ENCODE results near the gene LAIR2. TPM values are rescaled to one million over a fixed set of nuclear protein-coding genes. Genes with fewer than 3 reads are reported as not detected.

The LAIR2 gene
- total and polyA plus RNA-seq, 2 experiments from 2014 or later = not detected

GRCh38 chr19:54477650-54478049, 25.0 kb upstream of the LAIR2 start:
- peaks cover 19% of the 10 kb centered on the region for H3K27me3 Mint-ChIP-seq (ENCODE audit: insufficient read depth, low read depth, poor library complexity)
- H3K27ac ChIP-seq (ENCODE audit: low read depth) = no peak overlapping the region
- peaks cover 15% of the 10 kb centered on the region; the same call in 2 of the 3 replicates for H3K4me1 Mint-ChIP-seq
- TF ChIP-seq NANOG (IDR thresholded peaks at IDR 0.05; ENCODE audit: borderline replicate concordance) (no peak), CTCF (conservative IDR thresholded peaks at IDR 0.05; ENCODE audit: low read depth in 2 of 2) (peak; percentile 21 to 39)
- DNase-seq (ENCODE audit: low spot score) (no peak), ATAC-seq (peak; percentile 27)
- H4K20me1 ChIP-seq (replicated peaks; ENCODE audit: insufficient read depth) = no peaks in the 10 kb centered on the region
- H3K27ac Mint-ChIP-seq = no peak overlapping the region
- H3K27me3 ChIP-seq (ENCODE audit: insufficient read depth) = no peaks in the 10 kb centered on the region
- no peak overlapping the region for H2AFZ ChIP-seq
- no peak overlapping the region for H3K4me3 ChIP-seq
- H3K36me3 ChIP-seq (ENCODE audit: insufficient read depth) = no peaks in the 10 kb centered on the region
- H3F3A ChIP-seq (replicated peaks; ENCODE audit: low read depth) = no peaks in the 10 kb centered on the region
- H3K4me1 ChIP-seq (ENCODE audit: insufficient read depth) = peaks cover 9% of the 10 kb centered on the region; the same call in 1 of the 2 replicates
- H3K4me2 ChIP-seq = no peak overlapping the region
- no peak overlapping the region for H3K4me3 Mint-ChIP-seq
- no peaks in the 10 kb centered on the region for H3K36me3 Mint-ChIP-seq (ENCODE audit: low read depth)
- no peaks in the 10 kb centered on the region for H3K9me2 ChIP-seq (ENCODE audit: insufficient read depth)
- no peaks in the 10 kb centered on the region for H3K79me2 ChIP-seq (replicated peaks; ENCODE audit: insufficient read depth)
- H3K9me3 Mint-ChIP-seq = peaks cover 7% of the 10 kb centered on the region

GRCh38 chr19:54478677-54479266, 23.9 kb upstream of the LAIR2 start:
- H3K27me3 Mint-ChIP-seq (ENCODE audit: insufficient read depth, low read depth, poor library complexity) = peaks cover 19% of the 10 kb centered on the region
- Histone ChIP-seq H3K4me3 (no peak overlapping the region), H3F3A (replicated peaks; ENCODE audit: low read depth) (no peaks in the 10 kb centered on the region), H3K4me1 (ENCODE audit: insufficient read depth) (no peaks in the 10 kb centered on the region; the same call in 1 of the 2 replicates), H3K9me2 (ENCODE audit: insufficient read depth) (no peaks in the 10 kb centered on the region), H3K27me3 (ENCODE audit: insufficient read depth) (no peaks in the 10 kb centered on the region), H3K27ac (ENCODE audit: low read depth) (no peak overlapping the region), H3K79me2 (replicated peaks; ENCODE audit: insufficient read depth) (no peaks in the 10 kb centered on the region), H3K4me2 (peak overlapping the region; percentile 33), H3K36me3 (ENCODE audit: insufficient read depth) (no peaks in the 10 kb centered on the region), H4K20me1 (replicated peaks; ENCODE audit: insufficient read depth) (no peaks in the 10 kb centered on the region), H2AFZ (0 out of 2 replicates have a peak overlapping the region, but pooled peaks have one; percentile 43)
- H3K9me3 Mint-ChIP-seq = peaks cover 12% of the 10 kb centered on the region
- H3K36me3 Mint-ChIP-seq (ENCODE audit: low read depth) = no peaks in the 10 kb centered on the region
- no peak overlapping the region for H3K27ac Mint-ChIP-seq
- no peak for TF ChIP-seq JUNB (IDR thresholded peaks at IDR 0.05; ENCODE audit: unreplicated experiment)
- TF ChIP-seq CTCF (conservative IDR thresholded peaks at IDR 0.05; ENCODE audit: low read depth in 2 of 2) = peak; percentile 81 to 84
- peaks cover 10% of the 10 kb centered on the region; the same call in 2 of the 3 replicates for H3K4me1 Mint-ChIP-seq
- peak; percentile 71 for ATAC-seq
- H3K4me3 Mint-ChIP-seq = no peak overlapping the region
- DNase-seq (ENCODE audit: low spot score) = peak; percentile 93

GRCh38 chr19:54480051-54480450, 22.6 kb upstream of the LAIR2 start:
- peaks cover under 1% of the 10 kb centered on the region; the same call in 1 of the 3 replicates for H3K36me3 Mint-ChIP-seq (ENCODE audit: low read depth)
- no peak overlapping the region for H3K27ac ChIP-seq (ENCODE audit: low read depth)
- no peak for ATAC-seq
- TF ChIP-seq POLR2AphosphoS5 (IDR thresholded peaks at IDR 0.05; ENCODE audit: low read depth) (no peak), STAT1 (IDR thresholded peaks at IDR 0.05; ENCODE audit: unreplicated experiment) (no peak), EZH2phosphoT487 (IDR thresholded peaks at IDR 0.05; ENCODE audit: unreplicated experiment) (no peak), REST (IDR thresholded peaks at IDR 0.05; ENCODE audit: unreplicated experiment) (no peak), ETS1 (IDR thresholded peaks at IDR 0.05) (no peak), NANOG (IDR thresholded peaks at IDR 0.05; ENCODE audit: borderline replicate concordance) (no peak), ZNF331 (CRISPR knock-in tag; IDR thresholded peaks at IDR 0.05; ENCODE audit: low read depth) (no peak), JUNB (IDR thresholded peaks at IDR 0.05; ENCODE audit: unreplicated experiment) (no peak), EZH2 (IDR thresholded peaks at IDR 0.05; ENCODE audit: low read depth, unreplicated experiment) (no peak)

More at GRCh38 chr19:54480051-54480450, 22.6 kb upstream of the LAIR2 start:
- Histone ChIP-seq H3K4me3 (no peak overlapping the region), H3K4me2 (no peak overlapping the region), H3K4me1 (ENCODE audit: insufficient read depth) (no peaks in the 10 kb centered on the region), H4K20me1 (replicated peaks; ENCODE audit: insufficient read depth) (no peaks in the 10 kb centered on the region), H2AFZ (0 out of 2 replicates have a peak overlapping the region, but pooled peaks have one; percentile 23), H3K36me3 (ENCODE audit: insufficient read depth) (no peaks in the 10 kb centered on the region), H3F3A (replicated peaks; ENCODE audit: low read depth) (no peaks in the 10 kb centered on the region), H3K79me2 (replicated peaks; ENCODE audit: insufficient read depth) (no peaks in the 10 kb centered on the region), H3K9me2 (ENCODE audit: insufficient read depth) (no peaks in the 10 kb centered on the region), H3K27me3 (ENCODE audit: insufficient read depth) (no peaks in the 10 kb centered on the region)
- Mint-ChIP-seq H3K4me1 (peaks cover 7% of the 10 kb centered on the region; the same call in 1 of the 3 replicates), H3K9me3 (peaks cover 24% of the 10 kb centered on the region), H3K4me3 (no peak overlapping the region), H3K27me3 (ENCODE audit: insufficient read depth, low read depth, poor library complexity) (peaks cover 14% of the 10 kb centered on the region), H3K27ac (no peak overlapping the region)
- no peak for DNase-seq (ENCODE audit: low spot score)
